Stimulated activated CD8-positive, alpha-beta memory T cell treated with anti-CD3 and anti-CD28 coated beads, Interleukin-2, amount 100 ng/mL, for 1 hour (primary cell): ENCODE data around the gene MUC7.
"Not testable (repeated sequence)": the region's sequence is repeated elsewhere in the genome, so short reads cannot be mapped to it uniquely, and the experiment has no call there.

ENCODE experiments used
- DNase-seq, 2 donors: peaks; one replicate each; pipeline ENCODE4 v3.0.0-alpha.2; 2020; ENCODE audit warnings: low read depth in 2 of 2

The MUC7 gene

GRCh38 chr4:70471897-70472296 is at the start of gene MUC7:
Gene MUC7, plus strand, starts transcription at chr4:70472197. Its CDS starts 1,825 bp downstream, at chr4:70474022.
- no peak for DNase-seq

GRCh38 chr4:70425306-70425705 is 46.7 kb upstream of the MUC7 start:
- DNase-seq = no peak

DNA sequence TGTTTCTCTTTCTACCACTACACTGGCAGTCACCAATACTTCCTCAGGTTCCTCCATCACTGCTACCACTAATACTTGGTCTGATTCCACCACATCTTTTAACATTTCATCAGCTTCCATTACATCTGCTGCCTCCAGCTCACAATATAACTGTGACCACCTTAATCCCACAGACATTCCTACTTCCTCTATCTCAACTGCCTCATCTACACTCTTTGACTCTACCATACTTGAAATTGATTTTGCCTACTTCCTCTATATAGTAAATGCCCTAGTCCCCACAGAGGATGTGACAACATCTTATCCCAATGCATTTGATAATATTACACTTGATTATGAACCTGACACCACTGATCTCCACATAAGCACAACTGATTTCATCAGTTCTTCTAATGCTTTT is 45.2 kb upstream of the MUC7 start:
- no peak for DNase-seq

DNA sequence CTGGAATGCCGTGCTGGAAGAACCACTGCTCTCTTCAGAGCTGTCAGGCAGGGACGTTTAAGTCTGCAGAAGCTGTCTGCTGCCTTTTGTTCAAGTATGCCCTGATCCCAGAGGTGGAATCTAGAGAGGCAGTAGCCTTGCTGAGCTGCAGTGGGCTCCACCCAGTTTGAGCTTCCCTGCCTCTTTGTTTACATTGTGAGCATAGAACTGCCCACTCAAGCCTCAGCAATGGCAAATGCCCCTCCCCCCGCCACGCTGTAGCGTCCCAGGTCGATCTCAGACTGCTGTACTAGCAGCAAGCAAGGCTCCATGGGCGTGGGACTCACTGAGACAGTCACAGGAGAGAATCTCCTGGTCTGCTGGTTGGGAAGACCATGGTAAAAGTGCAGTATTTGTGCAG is 34.8 kb upstream of the MUC7 start:
- no peak for DNase-seq

DNA sequence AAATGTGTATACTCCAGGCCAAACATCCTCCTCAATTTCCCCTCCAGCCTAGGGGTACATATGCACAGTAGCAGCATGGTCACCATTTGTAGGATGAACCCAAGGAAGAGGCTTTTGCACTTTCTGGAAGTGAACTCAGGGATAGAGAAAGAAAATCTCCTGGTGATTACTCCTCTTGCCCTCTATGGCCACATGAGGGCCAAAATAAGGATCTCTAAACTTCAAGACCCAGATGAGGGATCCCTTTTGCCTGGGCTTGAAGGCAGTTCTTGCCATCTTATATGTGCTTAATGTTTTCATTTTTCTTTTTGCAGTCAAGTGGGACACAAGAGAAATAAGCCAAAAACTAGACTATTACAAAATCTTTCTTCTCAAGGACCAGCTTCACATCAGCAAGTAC is 29.5 kb upstream of the MUC7 start:
- DNase-seq = no peak

- no peak for DNase-seq
Measured at GRCh38 chr4:70443329-70443728, 28.7 kb upstream of the MUC7 start.

DNA sequence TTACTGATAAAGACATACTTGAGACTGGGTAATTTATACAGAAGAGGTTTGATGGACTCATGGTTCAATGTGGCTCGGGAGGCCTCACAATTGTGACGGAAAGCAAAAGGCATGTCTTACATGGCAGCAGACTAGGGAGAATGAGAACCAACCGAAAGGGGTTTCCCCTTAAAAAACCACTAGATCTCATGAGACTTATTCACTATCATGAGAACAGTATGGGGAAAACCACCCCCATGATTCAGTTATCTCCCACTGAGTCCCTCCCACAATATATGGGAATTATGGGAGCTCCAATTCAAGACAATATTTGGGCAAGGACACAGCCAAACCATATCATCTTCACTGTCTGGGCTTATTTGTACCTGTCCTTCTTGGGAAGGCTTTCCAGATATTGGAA is 22.8 kb upstream of the MUC7 start:
- DNase-seq = no peak

DNA sequence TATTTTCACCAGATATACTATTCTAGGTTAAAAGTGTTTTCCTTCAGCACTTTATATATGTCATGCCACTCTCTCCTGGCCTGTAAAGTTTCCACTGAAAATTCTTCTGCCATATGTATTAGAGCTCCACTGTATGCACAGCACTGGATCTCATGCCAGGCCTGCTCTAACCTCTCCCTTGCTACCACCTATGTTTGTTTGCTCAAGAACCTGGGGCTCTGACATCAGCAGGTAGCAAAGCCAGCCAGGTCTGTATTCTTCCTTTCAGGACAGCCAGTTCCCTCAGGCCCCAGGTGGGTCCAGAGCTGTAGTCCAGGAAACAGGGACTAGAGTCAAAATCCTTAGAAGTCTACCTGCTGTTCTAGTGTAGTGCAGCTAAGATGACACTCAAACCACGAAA is 19.1 kb upstream of the MUC7 start:
- no peak for DNase-seq

DNA sequence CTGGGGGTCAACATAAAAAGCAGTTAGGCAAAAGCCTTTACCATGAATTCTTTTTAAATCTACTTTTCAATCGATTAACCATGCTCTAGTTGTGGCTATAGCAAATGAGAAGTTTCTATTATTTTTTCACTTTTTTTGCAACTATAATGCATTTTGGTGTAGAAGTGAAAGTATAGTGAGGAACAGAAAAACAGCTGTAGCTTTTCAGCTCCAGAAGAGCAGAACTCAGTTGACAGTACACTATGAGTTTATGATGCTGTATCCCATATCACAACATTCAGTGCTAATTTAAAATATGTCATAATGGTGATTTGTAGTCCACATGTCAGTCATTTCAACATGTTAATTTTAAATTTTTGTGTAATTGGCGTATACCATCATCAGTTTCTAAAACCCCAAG is 8.7 kb upstream of the MUC7 start:
- DNase-seq = no peak

DNA sequence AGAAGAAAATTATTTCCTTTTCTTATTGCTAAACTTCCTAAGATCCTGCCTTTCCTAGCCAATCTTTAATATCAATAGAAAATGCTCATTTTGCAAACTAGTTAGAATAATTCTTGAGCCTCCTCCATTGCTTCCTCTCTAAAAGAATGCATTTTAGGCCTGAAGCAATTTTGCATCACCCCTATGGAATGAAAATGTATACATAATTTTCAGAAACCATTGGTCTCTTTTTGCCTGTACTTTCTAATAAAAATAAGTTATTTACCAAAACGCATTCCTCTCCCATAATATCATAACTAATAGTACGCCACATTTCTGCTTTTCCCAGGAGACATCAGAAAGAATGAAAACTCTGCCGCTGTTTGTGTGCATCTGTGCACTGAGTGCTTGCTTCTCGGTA is 1.7 kb downstream of the MUC7 start:
- DNase-seq = no peak

GRCh38 chr4:70488748-70489147 is 16.8 kb downstream of the MUC7 start:
- DNase-seq = no peak

- no peak for DNase-seq
Measured at GRCh38 chr4:70496231-70496630, 24.2 kb downstream of the MUC7 start.

- not testable (repeated sequence) for DNase-seq
Measured at GRCh38 chr4:70501838-70502237, 29.8 kb downstream of the MUC7 start.

DNA sequence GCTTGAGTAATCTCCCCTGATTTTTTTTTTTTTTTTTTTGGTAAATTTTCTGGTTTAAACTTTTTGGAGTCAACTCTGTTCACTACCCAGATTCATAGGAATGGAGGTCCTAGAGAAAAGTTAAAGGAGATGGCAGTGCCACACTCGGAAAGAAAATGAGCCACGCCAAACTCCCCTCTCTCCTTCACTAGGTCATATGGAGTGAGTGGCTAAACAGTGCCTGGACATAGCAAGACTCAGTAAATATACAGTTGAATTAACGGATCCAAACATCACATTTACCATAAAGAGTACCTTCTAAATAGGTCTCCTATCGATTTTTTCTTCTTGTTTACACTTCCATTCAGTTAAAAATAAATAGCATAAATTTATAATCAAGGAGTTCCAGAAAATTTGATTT is 32.7 kb downstream of the MUC7 start:
- DNase-seq = no peak

DNA sequence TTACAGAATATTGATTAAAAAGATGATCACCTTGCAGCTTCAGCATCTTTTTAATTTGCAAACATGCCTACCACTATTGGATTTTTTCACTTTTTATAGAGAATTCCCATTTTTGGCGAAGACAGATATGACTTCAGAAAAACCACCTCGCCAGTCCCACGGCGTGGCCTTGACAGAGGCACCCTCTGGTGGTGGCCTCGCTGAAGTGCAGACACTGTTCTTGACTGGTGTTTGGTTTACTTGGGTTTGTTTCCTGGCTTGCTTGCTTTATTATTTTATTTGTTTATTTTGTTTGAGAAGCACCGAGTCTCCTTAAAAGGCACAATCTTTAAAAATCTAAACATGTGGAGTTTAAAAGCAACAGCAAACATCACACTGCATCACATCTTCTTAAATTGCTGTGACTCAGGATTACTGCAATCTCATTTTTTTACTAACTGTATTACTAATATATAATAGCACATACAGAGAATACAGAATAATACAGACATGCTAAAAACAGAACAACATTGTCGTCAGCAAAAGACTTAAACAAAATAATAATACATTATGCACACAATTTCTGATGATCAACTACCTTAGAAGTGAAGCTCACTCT is 33.3 kb downstream of the MUC7 start:
- peak in 1 of 2 donors; percentile 24 for DNase-seq

DNA sequence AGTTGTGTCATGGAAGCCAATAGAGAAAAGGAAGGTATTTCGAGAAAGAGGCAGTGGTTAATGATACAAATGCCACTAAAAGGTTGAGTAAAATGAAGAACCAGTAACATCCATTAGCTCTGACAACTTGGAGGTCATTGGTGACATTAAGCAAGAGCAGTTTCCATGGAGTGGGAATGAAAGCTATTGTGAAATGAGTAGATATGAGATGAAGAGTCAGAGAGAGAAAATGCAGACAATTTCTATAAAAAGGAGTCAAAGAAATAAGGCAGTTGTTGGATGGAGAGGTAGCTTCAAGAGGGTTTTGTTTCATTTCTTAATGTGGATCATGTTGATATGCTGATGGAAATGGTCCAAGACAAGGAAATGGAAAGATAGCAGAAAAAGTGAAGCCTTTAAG is 36.8 kb downstream of the MUC7 start:
- no peak for DNase-seq

GRCh38 chr4:70511365-70511764 is 39.4 kb downstream of the MUC7 start:
- DNase-seq = no peak

GRCh38 chr4:70515367-70516250 is 43.6 kb downstream of the MUC7 start:
- no peak for DNase-seq

GRCh38 chr4:70518269-70518668 is 46.3 kb downstream of the MUC7 start, which contains the start of gene AMTN:
Gene AMTN, plus strand, starts transcription at chr4:70518569. Its CDS starts 209 bp downstream, at chr4:70518778.
- no peak for DNase-seq

DNA sequence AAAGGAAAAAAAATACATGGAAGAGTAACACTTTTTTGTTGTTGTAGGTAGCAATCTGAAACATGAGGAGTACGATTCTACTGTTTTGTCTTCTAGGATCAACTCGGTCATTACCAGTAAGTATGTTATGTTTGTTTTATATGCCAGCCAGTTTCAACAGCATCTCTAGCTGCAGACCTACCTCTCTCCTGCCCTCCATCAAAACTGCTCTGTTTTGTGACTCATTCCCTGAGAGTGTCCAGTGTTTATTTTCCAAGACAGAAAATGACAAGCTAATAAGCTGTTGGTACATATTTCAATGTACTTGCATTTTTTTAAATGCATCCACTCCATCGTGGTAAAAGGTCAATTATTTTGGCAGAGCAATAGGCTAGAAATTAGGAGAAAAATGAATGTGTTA is 46.7 kb downstream of the MUC7 start:
- no peak for DNase-seq

GRCh38 chr4:70522626-70523025 is 50.6 kb downstream of the MUC7 start:
- DNase-seq = no peak

DNA sequence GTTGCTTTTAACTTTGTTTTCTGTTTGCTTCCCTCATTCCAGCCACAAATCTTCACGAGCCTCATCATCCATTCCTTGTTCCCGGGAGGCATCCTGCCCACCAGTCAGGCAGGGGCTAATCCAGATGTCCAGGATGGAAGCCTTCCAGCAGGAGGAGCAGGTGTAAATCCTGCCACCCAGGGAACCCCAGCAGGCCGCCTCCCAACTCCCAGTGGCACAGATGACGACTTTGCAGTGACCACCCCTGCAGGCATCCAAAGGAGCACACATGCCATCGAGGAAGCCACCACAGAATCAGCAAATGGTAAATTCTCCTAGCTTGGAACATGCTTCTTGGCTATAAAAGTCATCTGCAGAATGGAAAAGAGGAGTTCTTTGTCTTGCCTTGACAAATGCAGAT is 59.0 kb downstream of the MUC7 start:
- no peak for DNase-seq

DNA sequence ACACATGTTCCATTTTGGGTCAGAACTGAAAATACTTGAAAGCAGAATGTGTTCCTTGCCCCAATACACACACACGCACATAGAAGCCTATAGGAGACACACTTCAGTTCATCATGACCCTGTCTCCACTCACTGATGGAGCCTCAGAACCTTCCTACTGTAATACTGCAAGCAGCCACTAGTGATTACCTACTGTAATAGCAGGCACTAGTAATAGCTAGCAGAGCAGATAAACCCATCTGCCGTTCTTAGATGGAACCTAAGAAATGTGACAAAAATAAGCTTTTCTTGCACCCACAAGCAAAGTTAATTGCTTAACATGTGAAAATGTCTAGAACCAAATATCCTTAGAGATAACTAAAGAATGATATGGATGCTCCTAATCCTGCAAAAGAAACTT is 60.0 kb downstream of the MUC7 start:
- no peak for DNase-seq
